IMR-90 (cell line): Measurements from ENCODE around the gene PRDM12. TPM values are rescaled to one million over a fixed set of nuclear protein-coding genes. Genes with fewer than 3 reads are reported as not detected.

Source experiments
- ATAC-seq: fragments of 200-7000 bp; cut with Tn5 transposase; 2 replicates; pipeline ENCODE4 v1.9.1; 2020; ENCODE audit warnings: low read depth, mild to moderate bottlenecking, moderate library complexity
- BruUV-seq: library from RNA; stranded (reverse); fragments of 400-500 nt; replicated peaks from 2 replicates; lab custom pipeline; 2021; lab: Mats Ljungman, UMichigan
- CTCF ChIA-PET: fragments of 300-600 bp; formaldehyde crosslinking; extraction: SDS; loops from one replicate; lab custom pipeline; 2021; ENCODE audit warnings: antibody characterized with exemption; lab: Yijun Ruan, JAX
- POLR2A ChIA-PET: fragments of 300-600 bp; sonication (Branson Sonifier 250); formaldehyde crosslinking; loops from one replicate; lab custom pipeline; 2022; ENCODE audit warnings: antibody characterized with exemption; ENCODE audit not compliant: unreplicated experiment; lab: Charles Lee
- DNase-seq: peaks from one replicate; pipeline ENCODE4 v3.0.0; 2013
- H2AFZ ChIP-seq: replicated peaks from 2 replicates; pipeline ENCODE3; 2013; ENCODE audit warnings: low read length, mild to moderate bottlenecking; ENCODE audit not compliant: poor library complexity
- H2AK5ac ChIP-seq: 2 replicates; pipeline ENCODE4 v1.6.1; 2013; ENCODE audit warnings: low read depth, low read length, inconsistent platforms
- H2AK9ac ChIP-seq: replicated peaks from 2 replicates; pipeline ENCODE3; 2013; ENCODE audit warnings: mild to moderate bottlenecking, low read depth, low read length, moderate library complexity; ENCODE audit not compliant: poor library complexity
- H2BK120ac ChIP-seq: 2 replicates; pipeline ENCODE4 v1.6.1; 2013; ENCODE audit warnings: low read depth, low read length, inconsistent platforms
- H2BK15ac ChIP-seq: 3 replicates; pipeline ENCODE4 v1.6.1; 2013; ENCODE audit warnings: low read depth, low read length, inconsistent platforms
- H2BK20ac ChIP-seq: 2 replicates; pipeline ENCODE4 v1.6.1; 2013; ENCODE audit warnings: low read depth, mild to moderate bottlenecking, inconsistent platforms, low read length, moderate library complexity
- H2BK5ac ChIP-seq: 2 replicates; pipeline ENCODE4 v1.6.1; 2013; ENCODE audit warnings: mild to moderate bottlenecking, low read depth, low read length, inconsistent platforms; ENCODE audit not compliant: poor library complexity, severe bottlenecking
- H3K14ac ChIP-seq: replicated peaks from 2 replicates; pipeline ENCODE4 v1.6.1; 2013; ENCODE audit warnings: low read depth, low read length, inconsistent platforms
- H3K18ac ChIP-seq: 2 replicates; pipeline ENCODE4 v1.6.1; 2013; ENCODE audit warnings: low read depth, low read length, control low read depth
- H3K23ac ChIP-seq: 2 replicates; pipeline ENCODE4 v1.6.1; 2013; ENCODE audit warnings: low read depth, low read length, inconsistent platforms
- H3K27ac ChIP-seq: 2 replicates; pipeline ENCODE4 v1.5.1; 2013; ENCODE audit warnings: mild to moderate bottlenecking, control low read depth, low read length; ENCODE audit not compliant: insufficient read depth
- H3K27me3 ChIP-seq: 2 replicates; pipeline ENCODE4 v1.6.1; 2013; ENCODE audit warnings: low read length; ENCODE audit not compliant: control insufficient read depth, insufficient read depth
- H3K36me3 ChIP-seq: 2 replicates; pipeline ENCODE4 v1.6.1; 2013; ENCODE audit warnings: low read length, mixed read lengths; ENCODE audit not compliant: control insufficient read depth, insufficient read depth
- H3K4ac ChIP-seq: 2 replicates; pipeline ENCODE4 v1.6.1; 2013; ENCODE audit warnings: low read depth, low read length, inconsistent platforms
- H3K4me1 ChIP-seq: 2 replicates; pipeline ENCODE4 v1.6.1; 2013; ENCODE audit warnings: low read length, mixed read lengths; ENCODE audit not compliant: control insufficient read depth, insufficient read depth
- H3K4me2 ChIP-seq: 2 replicates; pipeline ENCODE4 v1.6.1; 2013; ENCODE audit warnings: low read depth, mild to moderate bottlenecking, control low read depth, low read length, moderate library complexity
- H3K4me3 ChIP-seq: 2 replicates; pipeline ENCODE4 v1.5.1; 2013; ENCODE audit warnings: low read depth, mild to moderate bottlenecking, control low read depth, low read length, moderate library complexity; ENCODE audit not compliant: insufficient read depth
- H3K56ac ChIP-seq: 2 replicates; pipeline ENCODE4 v1.6.1; 2013; ENCODE audit warnings: low read length, inconsistent platforms; ENCODE audit not compliant: insufficient read depth; ENCODE audit errors: extremely low read depth
- H3K79me1 ChIP-seq, 2 experiments: 2 replicates each; pipeline ENCODE4 v1.6.1; 2013; ENCODE audit warnings: low read length in 2 of 2, inconsistent platforms in 1 of 2, low read depth in 1 of 2
- H3K9ac ChIP-seq: 2 replicates; pipeline ENCODE4 v1.6.1; 2013; ENCODE audit warnings: low read depth, low read length, control low read depth
- H3K9me1 ChIP-seq: 2 replicates; pipeline ENCODE4 v1.6.1; 2013; ENCODE audit warnings: low read length, inconsistent platforms; ENCODE audit not compliant: insufficient read depth
- H3K9me3 ChIP-seq: 2 replicates; pipeline ENCODE4 v1.6.1; 2013; ENCODE audit warnings: low read length; ENCODE audit not compliant: control insufficient read depth, insufficient read depth
- H4K20me1 ChIP-seq: 2 replicates; pipeline ENCODE4 v1.6.1; 2013; ENCODE audit warnings: low read length, inconsistent platforms; ENCODE audit not compliant: insufficient read depth
- H4K5ac ChIP-seq: 2 replicates; pipeline ENCODE4 v1.6.1; 2013; ENCODE audit warnings: mild to moderate bottlenecking, low read depth, low read length, control low read depth
- H4K8ac ChIP-seq, 2 experiments: 2 replicates each; pipeline ENCODE4 v1.6.1; 2013; ENCODE audit warnings: low read depth in 2 of 2, low read length in 2 of 2, control low read depth in 1 of 2, inconsistent platforms in 1 of 2
- H4K91ac ChIP-seq: 2 replicates; pipeline ENCODE4 v1.6.1; 2013; ENCODE audit warnings: low read depth, low read length, inconsistent platforms; ENCODE audit not compliant: insufficient read depth
- BHLHE40 ChIP-seq: fragments of 150-350 bp; IDR thresholded peaks from 2 replicates; pipeline ENCODE4 v1.6.1; 2016; ENCODE audit warnings: mild to moderate bottlenecking, low read depth, low read length
- CEBPB ChIP-seq: IDR thresholded peaks from 2 replicates; pipeline ENCODE4 v1.6.1; 2012; ENCODE audit warnings: low read depth, low read length, improper control_type of control experiment
- CHD1 ChIP-seq: IDR thresholded peaks from 2 replicates; pipeline ENCODE4 v1.6.1; 2012; ENCODE audit warnings: low read depth, low read length, improper control_type of control experiment
- FOS ChIP-seq: fragments of 150-350 bp; IDR thresholded peaks from 2 replicates; pipeline ENCODE4 v1.6.1; 2016; ENCODE audit warnings: low read depth, low read length
- MAFK ChIP-seq: IDR thresholded peaks from 2 replicates; pipeline ENCODE4 v1.6.1; 2012; ENCODE audit warnings: low read depth, low read length, improper control_type of control experiment
- MAZ ChIP-seq: IDR thresholded peaks from 2 replicates; pipeline ENCODE4 v1.6.1; 2012; ENCODE audit warnings: low read depth, mild to moderate bottlenecking, low read length, improper control_type of control experiment, moderate library complexity, borderline replicate concordance
- NFE2L2 ChIP-seq: fragments of 150-350 bp; IDR thresholded peaks from 2 replicates; pipeline ENCODE4 v1.6.1; 2016; ENCODE audit warnings: low read depth, mild to moderate bottlenecking, low read length
- POLR2A ChIP-seq: IDR thresholded peaks from 2 replicates; pipeline ENCODE4 v1.6.1; 2012; ENCODE audit warnings: mild to moderate bottlenecking, low read depth, low read length
- RAD21 ChIP-seq: IDR thresholded peaks from 2 replicates; pipeline ENCODE4 v1.6.1; 2012; ENCODE audit warnings: low read length, improper control_type of control experiment
- RFX5 ChIP-seq: IDR thresholded peaks from 2 replicates; pipeline ENCODE4 v1.8.0; 2012; ENCODE audit warnings: low read depth, mild to moderate bottlenecking, low read length, moderate library complexity
- SMC3 ChIP-seq: fragments of 150-350 bp; IDR thresholded peaks from 2 replicates; pipeline ENCODE4 v1.6.1; 2016; ENCODE audit warnings: low read depth, mild to moderate bottlenecking, antibody characterized with exemption, low read length, moderate library complexity
- WGBS, 2 experiments: methylation state at CpG; one replicate each; pipeline versions ENCODE4 v1.1.5 to v1.1.7; 2013; ENCODE audit warnings: missing lambda C conversion rate in 2 of 2; ENCODE audit not compliant: insufficient read length in 1 of 2; ENCODE audit errors: extremely low coverage in 2 of 2; 5-methylcytosine and 5-hydroxymethylcytosine counted together
- dilution Hi-C: fragments of 300-500 bp; cut with HindIII; formaldehyde crosslinking; loops from one replicate; pipeline ENCODE4 v1.14.3; 2018; ENCODE audit warnings: low sequenced_read_pairs; ENCODE audit not compliant: unreplicated experiment
- in situ Hi-C: fragments of 300-500 bp; cut with MboI; formaldehyde crosslinking; loops from 3 replicates; pipeline ENCODE4 v1.14.3; 2019; ENCODE audit warnings: low sequenced_read_pairs, inconsistent platforms, mixed read lengths
- intact Hi-C: fragments of 100-400 bp; cut with micrococcal nuclease; formaldehyde crosslinking; loops from 2 replicates; pipeline ENCODE4 v1.10.0; 2022
- polyA plus RNA-seq, 3 experiments: library from polyadenylated mRNA; depleted of rRNA; stranded (reverse); fragments of >200 nt; gene quantifications; 2 replicates each; pipeline ENCODE4 v1.2.3, GENCODE V29; 2012; ENCODE audit warnings: low replicate concordance in 1 of 3
- total RNA-seq: library from RNA; depleted of rRNA; stranded (reverse); fragments of >200 nt; gene quantifications from 2 replicates; pipeline ENCODE4 v1.2.3, GENCODE V29; 2012
- TF ChIP-seq, protein P1 (sequence below): fragments of 150-350 bp; IDR thresholded peaks from 2 replicates; pipeline ENCODE4 v1.6.1; 2017; ENCODE audit warnings: mild to moderate bottlenecking, antibody characterized with exemption, low read length, low read depth
- TF ChIP-seq, protein P2 (sequence below): fragments of 150-350 bp; IDR thresholded peaks from 2 replicates; pipeline ENCODE4 v1.6.1; 2016; ENCODE audit warnings: low read depth, mild to moderate bottlenecking, low read length, moderate library complexity, borderline replicate concordance
- TF ChIP-seq, protein P3 (sequence below): conservative IDR thresholded peaks from 2 replicates; pipeline ENCODE4 v1.5.1; 2012; ENCODE audit warnings: mild to moderate bottlenecking, low read depth, low read length, improper control_type of control experiment

Gene PRDM12
- total and polyA plus RNA-seq, 2 of the 4 experiments (the other 2 are of a cell fraction) = not detected

DNA sequence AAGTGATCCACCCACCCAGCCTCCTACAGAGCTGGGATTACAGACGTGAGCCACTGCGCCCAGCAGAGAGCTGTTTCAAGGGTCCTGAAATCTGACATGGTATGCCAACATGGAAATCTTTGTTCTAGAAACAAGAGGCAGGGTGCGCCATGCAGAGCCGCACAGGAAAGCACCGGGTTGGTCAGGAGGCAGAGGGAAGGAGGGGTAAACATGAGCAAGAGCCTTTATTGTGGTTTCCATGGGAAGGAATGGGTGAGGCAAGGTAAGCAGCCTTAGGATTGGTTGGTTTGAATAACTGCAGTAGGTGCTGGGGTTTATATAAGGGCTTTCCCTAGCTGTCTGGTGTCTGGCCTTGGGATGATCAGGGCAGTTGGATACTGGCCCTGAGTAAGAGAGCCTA, 23.7 kb downstream of the PRDM12 start:
- Histone ChIP-seq H3K9me3 (no peaks in the 10 kb centered on the region), H3K56ac (no peak overlapping the region), H3K4me2 (no peak overlapping the region), H3K4me1 (no peaks in the 10 kb centered on the region), H2AK9ac (no peak overlapping the region), H3K4me3 (no peak overlapping the region), H2BK15ac (no peak overlapping the region), H3K14ac (no peak overlapping the region), H2BK5ac (no peak overlapping the region), H3K79me1 (no peaks in the 10 kb centered on the region), H4K91ac (no peak overlapping the region), H3K27me3 (no peaks in the 10 kb centered on the region), H3K9me1 (no peaks in the 10 kb centered on the region), H3K4ac (no peak overlapping the region), H2AFZ (no peak overlapping the region), H3K27ac (no peak overlapping the region), H2BK120ac (no peak overlapping the region), H4K20me1 (no peaks in the 10 kb centered on the region), H3K9ac (no peak overlapping the region), H4K5ac (no peak overlapping the region), H2AK5ac (no peak overlapping the region), H3K36me3 (no peaks in the 10 kb centered on the region), H2BK20ac (no peak overlapping the region), H4K8ac (no peak overlapping the region), H3K18ac (no peak overlapping the region), H3K23ac (no peak overlapping the region)
- dilution Hi-C loops = no loop called here
- 71% methylated on average over 5 of the region's 5 CpGs; no CpG with 5 or more reads in 1 of the 2 experiments for WGBS, 2 experiments
- intact Hi-C loops = loop anchor here (10.0 kb wide), 2 partner anchors 323 to 443 kb away; no protein-coding TSS in a partner anchor
- ChIA-PET POLR2A (no interaction called here), CTCF (no interaction called here)
- DNase-seq = no peak
- in situ Hi-C loops = loop anchor here (5.0 kb wide), 1 partner anchor 236 kb away; no protein-coding TSS in a partner anchor
- TF ChIP-seq, protein P1, sequence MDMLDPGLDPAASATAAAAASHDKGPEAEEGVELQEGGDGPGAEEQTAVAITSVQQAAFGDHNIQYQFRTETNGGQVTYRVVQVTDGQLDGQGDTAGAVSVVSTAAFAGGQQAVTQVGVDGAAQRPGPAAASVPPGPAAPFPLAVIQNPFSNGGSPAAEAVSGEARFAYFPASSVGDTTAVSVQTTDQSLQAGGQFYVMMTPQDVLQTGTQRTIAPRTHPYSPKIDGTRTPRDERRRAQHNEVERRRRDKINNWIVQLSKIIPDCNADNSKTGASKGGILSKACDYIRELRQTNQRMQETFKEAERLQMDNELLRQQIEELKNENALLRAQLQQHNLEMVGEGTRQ = no peak
- TF ChIP-seq NFE2L2 = no peak
- TF ChIP-seq, protein P2, sequence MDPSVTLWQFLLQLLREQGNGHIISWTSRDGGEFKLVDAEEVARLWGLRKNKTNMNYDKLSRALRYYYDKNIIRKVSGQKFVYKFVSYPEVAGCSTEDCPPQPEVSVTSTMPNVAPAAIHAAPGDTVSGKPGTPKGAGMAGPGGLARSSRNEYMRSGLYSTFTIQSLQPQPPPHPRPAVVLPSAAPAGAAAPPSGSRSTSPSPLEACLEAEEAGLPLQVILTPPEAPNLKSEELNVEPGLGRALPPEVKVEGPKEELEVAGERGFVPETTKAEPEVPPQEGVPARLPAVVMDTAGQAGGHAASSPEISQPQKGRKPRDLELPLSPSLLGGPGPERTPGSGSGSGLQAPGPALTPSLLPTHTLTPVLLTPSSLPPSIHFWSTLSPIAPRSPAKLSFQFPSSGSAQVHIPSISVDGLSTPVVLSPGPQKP = no peak
- TF ChIP-seq POLR2A = no peak
- no peak for TF ChIP-seq BHLHE40
- no peak for TF ChIP-seq RFX5
- no peak for TF ChIP-seq FOS
- no peak for TF ChIP-seq MAZ
- TF ChIP-seq MAFK = no peak
- no peak for TF ChIP-seq SMC3
- TF ChIP-seq RAD21 = no peak
- TF ChIP-seq, protein P3, sequence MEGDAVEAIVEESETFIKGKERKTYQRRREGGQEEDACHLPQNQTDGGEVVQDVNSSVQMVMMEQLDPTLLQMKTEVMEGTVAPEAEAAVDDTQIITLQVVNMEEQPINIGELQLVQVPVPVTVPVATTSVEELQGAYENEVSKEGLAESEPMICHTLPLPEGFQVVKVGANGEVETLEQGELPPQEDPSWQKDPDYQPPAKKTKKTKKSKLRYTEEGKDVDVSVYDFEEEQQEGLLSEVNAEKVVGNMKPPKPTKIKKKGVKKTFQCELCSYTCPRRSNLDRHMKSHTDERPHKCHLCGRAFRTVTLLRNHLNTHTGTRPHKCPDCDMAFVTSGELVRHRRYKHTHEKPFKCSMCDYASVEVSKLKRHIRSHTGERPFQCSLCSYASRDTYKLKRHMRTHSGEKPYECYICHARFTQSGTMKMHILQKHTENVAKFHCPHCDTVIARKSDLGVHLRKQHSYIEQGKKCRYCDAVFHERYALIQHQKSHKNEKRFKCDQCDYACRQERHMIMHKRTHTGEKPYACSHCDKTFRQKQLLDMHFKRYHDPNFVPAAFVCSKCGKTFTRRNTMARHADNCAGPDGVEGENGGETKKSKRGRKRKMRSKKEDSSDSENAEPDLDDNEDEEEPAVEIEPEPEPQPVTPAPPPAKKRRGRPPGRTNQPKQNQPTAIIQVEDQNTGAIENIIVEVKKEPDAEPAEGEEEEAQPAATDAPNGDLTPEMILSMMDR = no peak
- TF ChIP-seq CEBPB = no peak
- TF ChIP-seq CHD1 = no peak
- no TSS peak for BruUV-seq
- ATAC-seq = no peak
